Measurements from ENCODE around the gene SMIM5. TPM values are rescaled to one million over a fixed set of nuclear protein-coding genes. Genes with fewer than 3 reads are reported as not detected.
"Not testable (repeated sequence)": the region's sequence is repeated elsewhere in the genome, so short reads cannot be mapped to it uniquely, and the experiment has no call there.

The SMIM5 gene
- total RNA-seq, 2 donors from 2014 or later = 0.27 to 0.28 TPM

- Histone ChIP-seq H3K27ac (no peak overlapping the region), H3K4me3 (no peak overlapping the region), H3K9me3 (no peaks in the 10 kb centered on the region)
These were observed 2.5 kb downstream of the SMIM5 start for GRCh38 chr17:75635610-75636202.

GRCh38 chr17:75636381-75637142, 3.3 kb downstream of the SMIM5 start:
- ATAC-seq (ENCODE audit: insufficient number of reproducible peaks, low FRiP score, low read depth) (no peak), DNase-seq (ENCODE audit: low spot score) (no peak)
- no peaks in the 10 kb centered on the region for H3K36me3 ChIP-seq
- no peak overlapping the region for H3K4me3 ChIP-seq
- H3K27me3 ChIP-seq (replicated peaks; ENCODE audit: insufficient read depth) = no peaks in the 10 kb centered on the region
- H3K4me1 ChIP-seq (ENCODE audit: control insufficient read depth in 1 of 2, low read depth in 2 of 2) = peaks cover 10 to 23% of the 10 kb centered on the region in 2 donors
- H3K27ac ChIP-seq = no peak overlapping the region
- H3K9me3 ChIP-seq = no peaks in the 10 kb centered on the region
- TF ChIP-seq CTCF (IDR thresholded peaks at IDR 0.05) = no peak

More at GRCh38 chr17:75635610-75636202, 2.5 kb downstream of the SMIM5 start:
- no peaks in the 10 kb centered on the region for H3K36me3 ChIP-seq
- TF ChIP-seq CTCF (IDR thresholded peaks at IDR 0.05) = no peak
- no peaks in the 10 kb centered on the region for H3K27me3 ChIP-seq (replicated peaks; ENCODE audit: insufficient read depth)
- DNase-seq (ENCODE audit: low spot score) (no peak), ATAC-seq (ENCODE audit: insufficient number of reproducible peaks, low FRiP score, low read depth) (no peak)
- peaks cover 10 to 23% of the 10 kb centered on the region in 2 donors for H3K4me1 ChIP-seq (ENCODE audit: control insufficient read depth in 1 of 2, low read depth in 2 of 2)

GRCh38 chr17:75637143-75637538, 3.9 kb downstream of the SMIM5 start:
- Histone ChIP-seq H3K4me3 (no peak overlapping the region), H3K9me3 (no peaks in the 10 kb centered on the region), H3K36me3 (no peaks in the 10 kb centered on the region), H3K27ac (no peak overlapping the region), H3K4me1 (ENCODE audit: control insufficient read depth in 1 of 2, low read depth in 2 of 2) (peaks cover 10 to 23% of the 10 kb centered on the region in 2 donors), H3K27me3 (replicated peaks; ENCODE audit: insufficient read depth) (no peaks in the 10 kb centered on the region)
- ATAC-seq (ENCODE audit: insufficient number of reproducible peaks, low FRiP score, low read depth) = no peak
- DNase-seq (ENCODE audit: low spot score) = no peak
- TF ChIP-seq CTCF (IDR thresholded peaks at IDR 0.05) = no peak

- no peaks in the 10 kb centered on the region for H3K27me3 ChIP-seq (replicated peaks; ENCODE audit: insufficient read depth)
- no peaks in the 10 kb centered on the region for H3K9me3 ChIP-seq
- no peak for TF ChIP-seq CTCF (IDR thresholded peaks at IDR 0.05)
- DNase-seq (ENCODE audit: low spot score) (no peak), ATAC-seq (ENCODE audit: insufficient number of reproducible peaks, low FRiP score, low read depth) (no peak)
- no peaks in the 10 kb centered on the region for H3K36me3 ChIP-seq
- H3K27ac ChIP-seq = no peak overlapping the region
- peaks cover 10 to 20% of the 10 kb centered on the region in 2 donors for H3K4me1 ChIP-seq (ENCODE audit: control insufficient read depth in 1 of 2, low read depth in 2 of 2)
- no peak overlapping the region for H3K4me3 ChIP-seq
These were observed 4.3 kb downstream of the SMIM5 start for GRCh38 chr17:75637551-75637950.

- ATAC-seq (ENCODE audit: insufficient number of reproducible peaks, low FRiP score, low read depth); H3K36me3 ChIP-seq; H3K4me3 ChIP-seq; H3K27ac ChIP-seq; H3K27me3 ChIP-seq (replicated peaks; ENCODE audit: insufficient read depth); DNase-seq (ENCODE audit: low spot score); H3K9me3 ChIP-seq: not testable (repeated sequence)
- H3K4me1 ChIP-seq (ENCODE audit: control insufficient read depth in 1 of 2, low read depth in 2 of 2) = peaks cover 10 to 15% of the 10 kb centered on the region in 2 donors
These were observed 4.8 kb downstream of the SMIM5 start for GRCh38 chr17:75638039-75638438.

Data from thoracic aorta (tissue), 2 donors.